WTC11 (cell line): Measurements from ENCODE around the gene ARHGEF39. TPM values are rescaled to one million over a fixed set of nuclear protein-coding genes. Genes with fewer than 3 reads are reported as not detected.

Experiments
- ATAC-seq: fragments of 200-7000 bp; cut with Tn5 transposase; 2 replicates; pipeline ENCODE4 v1.10.0; 2021; ENCODE audit warnings: mild to moderate bottlenecking, moderate library complexity
- CTCF ChIA-PET: fragments of 300-600 bp; sonication (Branson Sonifier 250); formaldehyde crosslinking; loops from one replicate; lab custom pipeline; 2021; ENCODE audit warnings: antibody characterized with exemption; lab: Charles Lee
- POLR2A ChIA-PET: fragments of 350-600 bp; sonication (Branson Sonifier 250); formaldehyde crosslinking; loops from one replicate; lab custom pipeline; 2021; ENCODE audit warnings: antibody characterized with exemption; lab: Charles Lee
- DNase-seq: peaks from one replicate; pipeline ENCODE4 v3.0.0; 2021; ENCODE audit warnings: low spot score
- H3K27ac Mint-ChIP-seq: 2 replicates; pipeline ENCODE4 v1.8.0; 2021; ENCODE audit warnings: mixed read lengths
- H3K27me3 Mint-ChIP-seq: 2 replicates; pipeline ENCODE4 v1.8.0; 2021; ENCODE audit warnings: low read depth, mild to moderate bottlenecking, moderate library complexity, mixed read lengths
- H3K36me3 Mint-ChIP-seq: 2 replicates; pipeline ENCODE4 v1.8.0; 2021; ENCODE audit warnings: mixed read lengths
- H3K4me1 Mint-ChIP-seq: 2 replicates; pipeline ENCODE4 v1.8.0; 2022; ENCODE audit warnings: mixed read lengths
- H3K4me3 Mint-ChIP-seq: 2 replicates; pipeline ENCODE4 v1.8.0; 2021; ENCODE audit warnings: mild to moderate bottlenecking, moderate library complexity, mixed read lengths
- H3K9me3 Mint-ChIP-seq: 2 replicates; pipeline ENCODE4 v1.8.0; 2021; ENCODE audit warnings: mixed read lengths
- FOXP1 ChIP-seq: sonication (generic); formaldehyde crosslinking; IDR thresholded peaks from 2 replicates; pipeline ENCODE4 v1.8.0; 2022; ENCODE audit warnings: missing genetic modification reagents, mild to moderate bottlenecking, moderate library complexity, borderline replicate concordance
- HMGA2 ChIP-seq: fragments of 250-450 bp; sonication (Bioruptor Pico); IDR thresholded peaks from 2 replicates; pipeline ENCODE4 v1.4.0; 2021; ENCODE audit warnings: mild to moderate bottlenecking, moderate library complexity
- JUN ChIP-seq: sonication (generic); formaldehyde crosslinking; IDR thresholded peaks from 2 replicates; pipeline ENCODE4 v1.8.0; 2023; ENCODE audit warnings: mild to moderate bottlenecking, missing genetic modification reagents
- ZNF263 ChIP-seq: sonication (generic); formaldehyde crosslinking; IDR thresholded peaks from 2 replicates; pipeline ENCODE4 v1.8.1; 2022; ENCODE audit warnings: low read depth, mild to moderate bottlenecking, moderate library complexity, missing genetic modification reagents
- total RNA-seq: library from RNA; stranded (reverse); gene quantifications from 3 replicates; pipeline ENCODE4 v1.2.3, GENCODE V29; 2021
- TF ChIP-seq, protein P1 (sequence below): fragments of 200-600 bp; IDR thresholded peaks from 2 replicates; pipeline ENCODE4 v1.8.0; 2022; ENCODE audit warnings: antibody characterized with exemption
- TF ChIP-seq, protein P2 (sequence below): fragments of 250-450 bp; sonication (Bioruptor Pico); IDR thresholded peaks from 2 replicates; pipeline ENCODE4 v1.9.0; 2021; ENCODE audit warnings: mild to moderate bottlenecking, borderline replicate concordance
- TF ChIP-seq, protein P3 (sequence below): sonication (generic); formaldehyde crosslinking; IDR thresholded peaks from 2 replicates; pipeline ENCODE4 v1.8.0; 2022; ENCODE audit warnings: mild to moderate bottlenecking, missing genetic modification reagents

Gene ARHGEF39
- total RNA-seq, 1 experiment from 2014 or later = 23.8 TPM

DNA sequence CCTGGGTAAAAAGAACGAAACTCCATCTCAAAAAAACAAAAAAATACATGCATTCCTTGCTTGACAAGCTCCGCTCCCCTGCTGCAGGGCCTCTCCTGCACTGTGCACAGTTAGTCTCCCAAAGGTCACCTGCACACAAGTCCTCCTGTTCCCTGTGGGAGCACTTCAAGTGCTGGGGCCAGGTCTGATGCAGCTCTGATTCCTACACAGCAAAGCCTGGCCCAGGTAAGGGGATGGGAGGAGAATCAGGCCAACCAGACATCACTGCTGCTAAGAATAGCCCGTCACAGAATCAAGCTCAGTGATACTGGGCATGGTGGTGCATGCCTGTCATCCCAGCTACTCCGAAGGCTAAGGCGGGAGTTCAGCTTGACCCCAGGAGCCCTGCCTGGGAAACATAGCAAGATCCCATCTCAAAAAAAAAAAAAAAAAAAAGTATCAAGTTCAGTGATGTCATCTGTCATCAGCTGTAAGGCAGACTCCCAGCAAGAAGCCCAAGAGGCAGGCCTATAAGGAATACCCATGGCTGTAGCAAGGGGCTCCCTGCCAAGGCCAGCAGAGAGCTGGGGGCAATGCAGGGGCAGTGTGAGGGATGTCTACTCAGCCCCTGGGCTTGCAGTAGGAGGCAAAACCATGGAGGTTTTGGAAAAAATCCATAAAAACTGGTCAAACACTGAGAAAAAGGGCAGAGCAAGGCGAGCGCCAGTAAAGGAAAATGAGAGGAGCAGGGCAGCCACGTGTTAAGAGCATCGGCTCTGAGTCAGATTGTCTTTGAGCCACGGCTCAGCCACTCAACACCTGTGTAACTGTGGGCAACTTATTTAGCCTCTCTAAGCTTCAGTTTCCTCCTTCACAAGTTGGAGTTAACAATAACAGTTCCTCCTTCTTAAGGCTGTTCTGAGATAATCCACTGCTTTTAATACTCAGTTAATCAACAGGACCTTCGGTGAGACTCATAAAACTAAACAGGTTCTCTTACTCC lies 21.5 kb upstream of the ARHGEF39 start:
- TF ChIP-seq, protein P1, sequence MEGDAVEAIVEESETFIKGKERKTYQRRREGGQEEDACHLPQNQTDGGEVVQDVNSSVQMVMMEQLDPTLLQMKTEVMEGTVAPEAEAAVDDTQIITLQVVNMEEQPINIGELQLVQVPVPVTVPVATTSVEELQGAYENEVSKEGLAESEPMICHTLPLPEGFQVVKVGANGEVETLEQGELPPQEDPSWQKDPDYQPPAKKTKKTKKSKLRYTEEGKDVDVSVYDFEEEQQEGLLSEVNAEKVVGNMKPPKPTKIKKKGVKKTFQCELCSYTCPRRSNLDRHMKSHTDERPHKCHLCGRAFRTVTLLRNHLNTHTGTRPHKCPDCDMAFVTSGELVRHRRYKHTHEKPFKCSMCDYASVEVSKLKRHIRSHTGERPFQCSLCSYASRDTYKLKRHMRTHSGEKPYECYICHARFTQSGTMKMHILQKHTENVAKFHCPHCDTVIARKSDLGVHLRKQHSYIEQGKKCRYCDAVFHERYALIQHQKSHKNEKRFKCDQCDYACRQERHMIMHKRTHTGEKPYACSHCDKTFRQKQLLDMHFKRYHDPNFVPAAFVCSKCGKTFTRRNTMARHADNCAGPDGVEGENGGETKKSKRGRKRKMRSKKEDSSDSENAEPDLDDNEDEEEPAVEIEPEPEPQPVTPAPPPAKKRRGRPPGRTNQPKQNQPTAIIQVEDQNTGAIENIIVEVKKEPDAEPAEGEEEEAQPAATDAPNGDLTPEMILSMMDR = no peak
- TF ChIP-seq ZNF263 = no peak
- TF ChIP-seq, protein P2, sequence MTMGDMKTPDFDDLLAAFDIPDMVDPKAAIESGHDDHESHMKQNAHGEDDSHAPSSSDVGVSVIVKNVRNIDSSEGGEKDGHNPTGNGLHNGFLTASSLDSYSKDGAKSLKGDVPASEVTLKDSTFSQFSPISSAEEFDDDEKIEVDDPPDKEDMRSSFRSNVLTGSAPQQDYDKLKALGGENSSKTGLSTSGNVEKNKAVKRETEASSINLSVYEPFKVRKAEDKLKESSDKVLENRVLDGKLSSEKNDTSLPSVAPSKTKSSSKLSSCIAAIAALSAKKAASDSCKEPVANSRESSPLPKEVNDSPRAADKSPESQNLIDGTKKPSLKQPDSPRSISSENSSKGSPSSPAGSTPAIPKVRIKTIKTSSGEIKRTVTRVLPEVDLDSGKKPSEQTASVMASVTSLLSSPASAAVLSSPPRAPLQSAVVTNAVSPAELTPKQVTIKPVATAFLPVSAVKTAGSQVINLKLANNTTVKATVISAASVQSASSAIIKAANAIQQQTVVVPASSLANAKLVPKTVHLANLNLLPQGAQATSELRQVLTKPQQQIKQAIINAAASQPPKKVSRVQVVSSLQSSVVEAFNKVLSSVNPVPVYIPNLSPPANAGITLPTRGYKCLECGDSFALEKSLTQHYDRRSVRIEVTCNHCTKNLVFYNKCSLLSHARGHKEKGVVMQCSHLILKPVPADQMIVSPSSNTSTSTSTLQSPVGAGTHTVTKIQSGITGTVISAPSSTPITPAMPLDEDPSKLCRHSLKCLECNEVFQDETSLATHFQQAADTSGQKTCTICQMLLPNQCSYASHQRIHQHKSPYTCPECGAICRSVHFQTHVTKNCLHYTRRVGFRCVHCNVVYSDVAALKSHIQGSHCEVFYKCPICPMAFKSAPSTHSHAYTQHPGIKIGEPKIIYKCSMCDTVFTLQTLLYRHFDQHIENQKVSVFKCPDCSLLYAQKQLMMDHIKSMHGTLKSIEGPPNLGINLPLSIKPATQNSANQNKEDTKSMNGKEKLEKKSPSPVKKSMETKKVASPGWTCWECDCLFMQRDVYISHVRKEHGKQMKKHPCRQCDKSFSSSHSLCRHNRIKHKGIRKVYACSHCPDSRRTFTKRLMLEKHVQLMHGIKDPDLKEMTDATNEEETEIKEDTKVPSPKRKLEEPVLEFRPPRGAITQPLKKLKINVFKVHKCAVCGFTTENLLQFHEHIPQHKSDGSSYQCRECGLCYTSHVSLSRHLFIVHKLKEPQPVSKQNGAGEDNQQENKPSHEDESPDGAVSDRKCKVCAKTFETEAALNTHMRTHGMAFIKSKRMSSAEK (CRISPR knock-in tag) = no peak
- ChIA-PET CTCF (interaction anchor here (0.6 to 6.8 kb wide), 4 partner anchors 10 to 1061 kb away, joined by 3 to 49 read pairs (median 12); partner anchors contain the start of genes CCDC107 and RMRP), POLR2A (interaction anchor here (0.6 to 2.3 kb wide), 3 partner anchors 10 to 73 kb away, joined by 5 to 10 read pairs (median 9); no protein-coding TSS in a partner anchor)
- H3K9me3 Mint-ChIP-seq = no peaks in the 10 kb centered on the region
- no peaks in the 10 kb centered on the region for H3K27me3 Mint-ChIP-seq
- H3K4me3 Mint-ChIP-seq = no peak overlapping the region
- peaks cover 41% of the 10 kb centered on the region for H3K36me3 Mint-ChIP-seq
- H3K27ac Mint-ChIP-seq = peak overlapping the region; percentile 41; the same call in 1 of the 2 replicates
- peaks cover 19% of the 10 kb centered on the region for H3K4me1 Mint-ChIP-seq
- ATAC-seq = no peak
- DNase-seq = no peak

DNA sequence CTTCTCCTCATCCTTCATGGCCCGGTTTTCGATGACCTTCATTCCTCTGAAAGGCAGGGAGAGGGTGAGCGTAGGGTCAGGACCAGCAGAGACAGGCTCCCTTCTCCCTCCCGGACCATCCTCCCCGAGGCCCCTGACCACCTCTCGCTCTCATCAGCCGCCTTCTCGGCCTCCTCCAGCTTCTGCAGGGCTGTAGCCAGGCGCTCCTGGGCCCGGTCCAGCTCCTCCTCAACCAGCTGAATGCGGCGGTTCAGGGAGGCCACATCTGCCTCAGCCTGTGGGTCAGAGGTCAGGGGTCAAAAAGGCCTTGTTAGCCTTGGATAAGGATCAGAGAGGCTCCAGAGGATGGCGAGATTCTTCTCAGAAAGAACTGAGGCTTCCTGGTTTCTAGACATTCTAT lies 20.5 kb upstream of the ARHGEF39 start:
- no peak overlapping the region for H3K27ac Mint-ChIP-seq

More for the DNA sequence above, 20.5 kb upstream of the ARHGEF39 start:
- Mint-ChIP-seq H3K9me3 (no peaks in the 10 kb centered on the region), H3K27me3 (no peaks in the 10 kb centered on the region), H3K4me1 (peaks cover 24% of the 10 kb centered on the region), H3K4me3 (no peak overlapping the region), H3K36me3 (peaks cover 41% of the 10 kb centered on the region)
- CTCF ChIA-PET = interaction anchor here (6.8 kb wide), 1 partner anchor 24 kb away, joined by 49 read pairs; no protein-coding TSS in a partner anchor
- DNase-seq = no peak
- TF ChIP-seq, protein P3, sequence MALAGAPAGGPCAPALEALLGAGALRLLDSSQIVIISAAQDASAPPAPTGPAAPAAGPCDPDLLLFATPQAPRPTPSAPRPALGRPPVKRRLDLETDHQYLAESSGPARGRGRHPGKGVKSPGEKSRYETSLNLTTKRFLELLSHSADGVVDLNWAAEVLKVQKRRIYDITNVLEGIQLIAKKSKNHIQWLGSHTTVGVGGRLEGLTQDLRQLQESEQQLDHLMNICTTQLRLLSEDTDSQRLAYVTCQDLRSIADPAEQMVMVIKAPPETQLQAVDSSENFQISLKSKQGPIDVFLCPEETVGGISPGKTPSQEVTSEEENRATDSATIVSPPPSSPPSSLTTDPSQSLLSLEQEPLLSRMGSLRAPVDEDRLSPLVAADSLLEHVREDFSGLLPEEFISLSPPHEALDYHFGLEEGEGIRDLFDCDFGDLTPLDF (CRISPR knock-in tag) = no peak
- TF ChIP-seq, protein P2 (CRISPR knock-in tag) = no peak
- TF ChIP-seq FOXP1 (CRISPR knock-in tag) = no peak
- TF ChIP-seq HMGA2 = no peak
- no peak for TF ChIP-seq JUN (CRISPR knock-in tag)
- POLR2A ChIA-PET = interaction anchor here (0.8 to 2.3 kb wide), 2 partner anchors 9 to 43 kb away, joined by 3 to 10 read pairs; no protein-coding TSS in a partner anchor
- ATAC-seq = no peak
